WTC11 (cell line): ENCODE measurements around the gene WDR48. TPM values are rescaled to one million over a fixed set of nuclear protein-coding genes. Genes with fewer than 3 reads are reported as not detected.

Source experiments
- ATAC-seq: fragments of 200-7000 bp; cut with Tn5 transposase; 2 replicates; pipeline ENCODE4 v1.10.0; 2021; ENCODE audit warnings: mild to moderate bottlenecking, moderate library complexity
- CTCF ChIA-PET: fragments of 300-600 bp; sonication (Branson Sonifier 250); formaldehyde crosslinking; loops from one replicate; lab custom pipeline; 2021; ENCODE audit warnings: antibody characterized with exemption; lab: Charles Lee
- POLR2A ChIA-PET: fragments of 350-600 bp; sonication (Branson Sonifier 250); formaldehyde crosslinking; loops from one replicate; lab custom pipeline; 2021; ENCODE audit warnings: antibody characterized with exemption; lab: Charles Lee
- DNase-seq: peaks from one replicate; pipeline ENCODE4 v3.0.0; 2021; ENCODE audit warnings: low spot score
- H3K27ac Mint-ChIP-seq: 2 replicates; pipeline ENCODE4 v1.8.0; 2021; ENCODE audit warnings: mixed read lengths
- H3K27me3 Mint-ChIP-seq: 2 replicates; pipeline ENCODE4 v1.8.0; 2021; ENCODE audit warnings: low read depth, mild to moderate bottlenecking, moderate library complexity, mixed read lengths
- H3K36me3 Mint-ChIP-seq: 2 replicates; pipeline ENCODE4 v1.8.0; 2021; ENCODE audit warnings: mixed read lengths
- H3K4me1 Mint-ChIP-seq: 2 replicates; pipeline ENCODE4 v1.8.0; 2022; ENCODE audit warnings: mixed read lengths
- H3K4me3 Mint-ChIP-seq: 2 replicates; pipeline ENCODE4 v1.8.0; 2021; ENCODE audit warnings: mild to moderate bottlenecking, moderate library complexity, mixed read lengths
- H3K9me3 Mint-ChIP-seq: 2 replicates; pipeline ENCODE4 v1.8.0; 2021; ENCODE audit warnings: mixed read lengths
- ARID4B ChIP-seq: sonication (generic); formaldehyde crosslinking; IDR thresholded peaks from 2 replicates; pipeline ENCODE4 v1.8.0; 2023; ENCODE audit warnings: missing genetic modification reagents, mild to moderate bottlenecking, borderline replicate concordance
- EMX1 ChIP-seq: fragments of 250-450 bp; sonication (Bioruptor Pico); IDR thresholded peaks from 2 replicates; pipeline ENCODE4 v1.8.0; 2021; ENCODE audit warnings: mild to moderate bottlenecking
- ETV6 ChIP-seq: sonication (generic); formaldehyde crosslinking; IDR thresholded peaks from 2 replicates; pipeline ENCODE4 v1.8.1; 2022; ENCODE audit warnings: mild to moderate bottlenecking, missing genetic modification reagents
- GTF2I ChIP-seq: fragments of 250-450 bp; sonication (Bioruptor Pico); conservative IDR thresholded peaks from 2 replicates; pipeline ENCODE4 v1.4.0; 2021; ENCODE audit warnings: mild to moderate bottlenecking
- JAZF1 ChIP-seq: fragments of 250-450 bp; sonication (Bioruptor Pico); IDR thresholded peaks from 2 replicates; pipeline ENCODE4 v1.9.0; 2021; ENCODE audit warnings: moderate library complexity, mild to moderate bottlenecking, inconsistent platforms
- JUN ChIP-seq: sonication (generic); formaldehyde crosslinking; IDR thresholded peaks from 2 replicates; pipeline ENCODE4 v1.8.0; 2023; ENCODE audit warnings: mild to moderate bottlenecking, missing genetic modification reagents
- SMAD3 ChIP-seq: sonication (generic); formaldehyde crosslinking; IDR thresholded peaks from 2 replicates; pipeline ENCODE4 v1.8.0; 2022; ENCODE audit warnings: missing genetic modification reagents, mild to moderate bottlenecking, borderline replicate concordance
- STAT6 ChIP-seq: sonication (generic); formaldehyde crosslinking; conservative IDR thresholded peaks from 2 replicates; pipeline ENCODE4 v1.8.1; 2023; ENCODE audit warnings: mild to moderate bottlenecking, low read depth, missing genetic modification reagents, moderate library complexity
- TCF7 ChIP-seq: sonication (generic); formaldehyde crosslinking; IDR thresholded peaks from 2 replicates; pipeline ENCODE4 v1.8.0; 2022; ENCODE audit warnings: mild to moderate bottlenecking, low read depth, missing genetic modification reagents, moderate library complexity
- TEAD1 ChIP-seq: sonication (generic); formaldehyde crosslinking; IDR thresholded peaks from 2 replicates; pipeline ENCODE4 v1.8.0; 2022; ENCODE audit warnings: mild to moderate bottlenecking, missing genetic modification reagents
- ZBTB21 ChIP-seq: sonication (generic); formaldehyde crosslinking; IDR thresholded peaks from 2 replicates; pipeline ENCODE4 v1.8.1; 2023; ENCODE audit warnings: mild to moderate bottlenecking, missing genetic modification reagents, borderline replicate concordance
- ZNF121 ChIP-seq: sonication (generic); formaldehyde crosslinking; IDR thresholded peaks from 2 replicates; pipeline ENCODE4 v1.8.0; 2023; ENCODE audit warnings: missing genetic modification reagents
- ZNF416 ChIP-seq: fragments of 250-450 bp; sonication (Bioruptor Pico); IDR thresholded peaks from 2 replicates; pipeline ENCODE4 v1.9.0; 2021; ENCODE audit warnings: mild to moderate bottlenecking, inconsistent platforms
- total RNA-seq: library from RNA; stranded (reverse); gene quantifications from 3 replicates; pipeline ENCODE4 v1.2.3, GENCODE V29; 2021
- TF ChIP-seq, protein P1 (sequence below): sonication (generic); formaldehyde crosslinking; IDR thresholded peaks from 2 replicates; pipeline ENCODE4 v1.8.0; 2023; ENCODE audit warnings: missing genetic modification reagents

The WDR48 gene
- total RNA-seq, 1 experiment from 2014 or later: 40.9 TPM

GRCh38 chr3:39107388-39108199, 55.8 kb downstream of the WDR48 start, which contains the start of the genes GORASP1 and TTC21A (continued):
- TF ChIP-seq JUN (0 out of 2 replicates have a peak, but pooled peaks have one; percentile 57), JAZF1 (CRISPR knock-in tag) (no peak), ETV6 (CRISPR knock-in tag) (peak; percentile 78; the same call in 1 of the 2 replicates), TEAD1 (CRISPR knock-in tag) (peak; percentile 68; the same call in 1 of the 2 replicates), ARID4B (CRISPR knock-in tag) (0 out of 2 replicates have a peak, but pooled peaks have one; percentile 82)

DNA sequence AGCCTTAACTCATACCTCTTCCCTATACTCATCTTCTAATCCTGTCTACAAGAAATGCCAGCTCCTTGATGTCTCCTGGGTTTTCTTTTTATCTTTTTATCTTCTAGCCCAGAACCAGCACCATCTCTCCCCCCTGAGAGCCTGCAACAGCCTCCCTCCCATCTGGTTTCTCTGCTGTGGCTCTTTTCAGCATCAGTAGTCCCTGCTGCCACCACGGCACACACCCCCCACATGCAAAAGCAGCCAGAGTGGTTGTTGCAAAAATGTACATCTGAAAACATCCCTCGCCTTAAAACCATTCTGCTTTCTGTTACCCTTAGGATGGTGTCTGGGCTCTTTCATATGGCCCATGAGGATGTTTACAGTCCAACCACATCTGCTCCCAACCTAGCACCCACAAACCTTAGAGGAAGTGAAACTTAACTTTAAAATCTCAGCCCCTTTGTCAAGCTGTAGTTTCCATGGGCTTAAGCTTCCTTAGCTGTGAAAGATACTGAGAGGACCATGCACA, 56.4 kb downstream of the WDR48 start:
- H3K27me3 Mint-ChIP-seq: peaks cover 16% of the 10 kb centered on the region
- H3K36me3 Mint-ChIP-seq: no peaks in the 10 kb centered on the region
- ATAC-seq: no peak
- POLR2A ChIA-PET: interaction anchor here (0.6 to 1.0 kb wide), 2 partner anchors 43 to 180 kb away, joined by 3 to 4 read pairs; no protein-coding TSS in a partner anchor
- H3K4me1 Mint-ChIP-seq: peaks cover 23% of the 10 kb centered on the region
- TF ChIP-seq ZBTB21 (CRISPR knock-in tag) (no peak), ZNF121 (CRISPR knock-in tag) (no peak), TCF7 (CRISPR knock-in tag) (no peak), EMX1 (CRISPR knock-in tag) (no peak), SMAD3 (no peak), STAT6 (CRISPR knock-in tag) (no peak), JAZF1 (CRISPR knock-in tag) (no peak), ZNF416 (CRISPR knock-in tag) (no peak), JUN (no peak)
- TF ChIP-seq, protein P1, sequence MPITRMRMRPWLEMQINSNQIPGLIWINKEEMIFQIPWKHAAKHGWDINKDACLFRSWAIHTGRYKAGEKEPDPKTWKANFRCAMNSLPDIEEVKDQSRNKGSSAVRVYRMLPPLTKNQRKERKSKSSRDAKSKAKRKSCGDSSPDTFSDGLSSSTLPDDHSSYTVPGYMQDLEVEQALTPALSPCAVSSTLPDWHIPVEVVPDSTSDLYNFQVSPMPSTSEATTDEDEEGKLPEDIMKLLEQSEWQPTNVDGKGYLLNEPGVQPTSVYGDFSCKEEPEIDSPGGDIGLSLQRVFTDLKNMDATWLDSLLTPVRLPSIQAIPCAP (CRISPR knock-in tag): no peak
- peak overlapping the region; percentile 99 for H3K4me3 Mint-ChIP-seq
- DNase-seq: no peak
- no peaks in the 10 kb centered on the region for H3K9me3 Mint-ChIP-seq
- no peak overlapping the region; the same call in 1 of the 2 replicates for H3K27ac Mint-ChIP-seq
- CTCF ChIA-PET: interaction anchor here (0.7 to 3.0 kb wide), 8 partner anchors 11 to 270 kb away, joined by 3 to 44 read pairs (median 4); partner anchors contain the start of gene XIRP1

DNA sequence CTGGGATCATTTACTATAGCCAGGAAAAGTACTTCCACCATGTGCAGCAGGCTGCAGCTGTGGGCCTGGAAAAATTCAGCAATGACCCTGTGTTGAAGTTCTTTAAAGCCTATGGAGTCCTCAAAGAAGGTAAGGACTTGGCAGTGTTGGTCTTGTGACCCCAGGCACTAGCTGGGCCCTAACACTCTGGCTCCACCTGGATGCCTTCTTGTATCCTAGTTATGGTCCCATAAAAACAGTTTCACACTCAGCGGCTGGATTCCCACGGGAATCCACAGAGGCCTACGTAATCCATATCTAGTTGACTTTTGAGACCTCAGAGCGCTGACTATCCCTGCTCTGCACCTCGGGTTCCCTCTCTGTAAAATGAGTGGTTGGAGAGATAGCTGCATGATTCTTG, 57.3 kb downstream of the WDR48 start:
- Mint-ChIP-seq H3K4me3 (peak overlapping the region; percentile 99; the same call in 1 of the 2 replicates), H3K27me3 (peaks cover 16% of the 10 kb centered on the region), H3K27ac (no peak overlapping the region), H3K9me3 (no peaks in the 10 kb centered on the region), H3K4me1 (peaks cover 23% of the 10 kb centered on the region), H3K36me3 (no peaks in the 10 kb centered on the region)
- DNase-seq: no peak
- no peak for ATAC-seq
- ChIA-PET CTCF (interaction anchor here (1.0 to 3.0 kb wide), 4 partner anchors 8 to 183 kb away, joined by 3 to 44 read pairs (median 9); no protein-coding TSS in a partner anchor), POLR2A (no interaction called here)
- TF ChIP-seq, protein P1 (CRISPR knock-in tag): no peak
- TF ChIP-seq GTF2I (CRISPR knock-in tag): no peak
- no peak for TF ChIP-seq TEAD1 (CRISPR knock-in tag)
